ENCODE data around the gene ASPHD1.

ASPHD1 gene

DNA sequence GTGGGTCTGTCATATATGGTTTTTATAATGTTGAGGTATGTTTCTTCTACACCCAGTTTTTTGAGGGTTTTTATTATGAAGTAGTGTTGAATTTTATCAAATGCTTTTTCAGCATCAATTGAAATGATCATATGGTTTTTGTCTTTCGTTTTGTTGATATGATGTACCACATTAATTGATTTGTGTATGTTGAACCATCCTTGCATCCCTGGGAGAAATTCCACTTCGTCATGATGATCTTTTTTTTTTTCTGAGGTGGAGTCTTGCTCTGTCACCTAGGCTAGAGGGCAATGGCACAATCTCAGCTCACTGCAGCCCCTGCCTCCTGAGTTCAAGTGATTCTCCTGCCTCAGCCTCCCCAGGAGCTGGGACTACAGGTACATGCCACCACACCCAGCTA is 47.6 kb downstream of the ASPHD1 start:
- DNase-seq, result no peak

DNA sequence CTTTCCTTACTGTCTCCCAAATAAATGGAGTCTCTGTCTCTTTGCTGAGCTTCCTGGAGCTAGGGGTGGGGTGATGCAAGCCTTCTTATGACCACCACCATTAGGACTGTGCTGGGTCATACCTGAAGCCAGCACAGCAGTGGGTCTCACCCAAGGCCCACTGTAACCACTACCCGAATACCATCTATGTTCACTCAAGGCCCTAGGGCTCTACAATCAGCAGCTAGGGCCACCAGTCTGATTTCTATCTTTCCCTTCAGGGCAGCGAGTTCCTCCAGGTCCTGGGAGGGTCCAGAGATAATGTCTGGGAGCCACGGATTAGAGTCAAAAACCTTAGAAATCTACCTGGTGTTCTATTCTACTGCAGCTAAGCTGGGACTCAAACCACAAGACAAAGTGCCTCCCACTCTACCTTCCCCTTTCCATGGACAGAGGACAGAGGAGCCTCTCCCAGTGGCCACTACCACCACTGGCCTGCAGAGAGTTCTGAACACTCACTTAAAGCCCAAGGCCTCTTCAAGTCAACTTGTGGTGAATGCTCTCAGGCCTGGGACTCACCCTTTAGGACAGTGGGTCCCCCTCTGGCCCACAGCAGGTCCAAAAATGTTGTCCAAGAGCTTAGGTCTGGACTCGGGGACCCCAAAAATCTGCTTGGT is 50.6 kb downstream of the ASPHD1 start:
- DNase-seq, result no peak

DNA sequence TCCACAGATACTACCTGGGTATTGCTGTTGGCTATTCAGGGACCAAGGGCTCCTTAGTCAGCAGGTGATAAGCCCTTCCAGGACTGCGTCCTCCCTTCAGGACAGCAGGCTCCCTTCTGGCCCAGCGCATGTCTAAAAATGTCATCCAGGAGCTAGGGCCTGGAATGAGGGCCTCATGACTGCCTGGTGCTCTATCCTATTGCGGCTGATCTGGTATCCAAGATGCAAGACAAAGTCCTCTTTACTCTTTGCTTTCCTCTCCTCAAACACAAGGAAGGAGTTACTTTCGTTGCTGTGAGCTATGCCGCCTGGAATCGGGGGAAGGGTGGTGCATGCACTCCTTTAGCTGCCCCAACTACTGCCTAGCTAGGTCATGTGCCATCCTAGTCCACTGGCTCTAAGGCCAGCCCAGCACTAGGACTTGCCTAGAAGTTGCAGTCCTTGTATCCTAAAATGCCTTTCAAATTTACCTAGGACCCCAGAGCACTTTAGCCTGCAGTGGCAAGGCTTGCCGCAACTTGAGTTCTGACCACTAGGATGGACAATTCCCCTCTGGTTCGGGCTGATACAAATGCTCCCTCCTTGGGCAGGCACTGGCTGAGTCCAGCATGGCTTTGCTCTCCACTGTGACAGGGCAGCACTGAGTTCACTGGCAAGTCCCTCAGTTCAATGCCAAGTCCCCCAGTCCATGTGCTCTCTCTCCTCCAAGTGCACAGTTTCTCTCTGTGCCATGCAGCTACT is 51.5 kb downstream of the ASPHD1 start:
- DNase-seq, result no peak
